T-helper 1 cell treated with Interleukin-12 subunit alpha and Interleukin-12 subunit beta and Interleukin-4 antibody, amounts not matched to agents 30 μg/mL and 1 μg/mL, for 36 hours (primary cell): ENCODE data around the gene RASA4B.
"Not testable (repeated sequence)": the region's sequence is repeated elsewhere in the genome, so short reads cannot be mapped to it uniquely, and the experiment has no call there.

Experiments used
- H3K27ac Mint-ChIP-seq: one replicate; pipeline ENCODE4 v1.8.0; 2021; ENCODE audit warnings: mild to moderate bottlenecking, mixed read lengths
- H3K27me3 Mint-ChIP-seq: one replicate; pipeline ENCODE4 v1.8.0; 2021; ENCODE audit warnings: low read depth, mixed read lengths
- H3K36me3 Mint-ChIP-seq: one replicate; pipeline ENCODE4 v1.8.0; 2021; ENCODE audit warnings: low read depth, mixed read lengths
- H3K4me1 Mint-ChIP-seq: one replicate; pipeline ENCODE4 v1.8.0; 2021; ENCODE audit warnings: low read depth, mixed read lengths
- H3K4me3 Mint-ChIP-seq: one replicate; pipeline ENCODE4 v1.8.0; 2021; ENCODE audit warnings: mild to moderate bottlenecking, moderate library complexity, mixed read lengths
- H3K9me3 Mint-ChIP-seq: one replicate; pipeline ENCODE4 v1.8.0; 2021; ENCODE audit warnings: mixed read lengths

The RASA4B gene

DNA sequence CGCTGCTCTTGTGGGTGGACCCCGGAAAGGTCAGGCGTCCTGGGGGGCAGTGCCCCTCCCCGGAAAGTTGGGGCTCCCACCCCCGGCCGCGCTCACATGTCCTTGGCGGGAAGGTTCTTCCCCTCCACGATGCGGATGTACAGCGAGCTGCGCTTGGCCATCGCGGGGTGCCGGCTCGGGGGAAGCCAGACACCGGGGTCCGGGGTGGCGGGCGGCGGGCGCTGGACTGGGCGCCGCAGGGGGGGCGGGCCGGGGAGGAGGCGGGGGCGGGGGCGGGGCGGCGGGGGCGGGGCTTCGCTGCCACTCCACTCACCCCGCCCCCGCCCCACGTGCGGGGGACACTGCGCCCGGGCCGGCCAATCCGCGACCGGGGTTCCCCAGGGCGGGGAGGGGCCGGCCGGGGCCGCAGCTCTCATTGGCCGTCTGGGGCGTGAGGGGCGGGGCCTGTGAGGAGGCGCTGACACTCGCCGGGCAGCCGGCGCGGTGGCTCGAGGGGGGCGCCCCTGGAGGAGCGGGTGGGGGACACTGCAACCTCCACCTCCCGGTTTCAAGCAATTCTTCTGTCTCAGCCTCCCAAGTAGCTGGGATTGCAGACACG is at the start of gene RASA4B:
TSS of gene RASA4B (minus strand) at position 228 of the 598 bp plus-strand sequence. CDS start at position 161, 67 bp downstream.
- not testable (repeated sequence) for H3K4me1 Mint-ChIP-seq

DNA sequence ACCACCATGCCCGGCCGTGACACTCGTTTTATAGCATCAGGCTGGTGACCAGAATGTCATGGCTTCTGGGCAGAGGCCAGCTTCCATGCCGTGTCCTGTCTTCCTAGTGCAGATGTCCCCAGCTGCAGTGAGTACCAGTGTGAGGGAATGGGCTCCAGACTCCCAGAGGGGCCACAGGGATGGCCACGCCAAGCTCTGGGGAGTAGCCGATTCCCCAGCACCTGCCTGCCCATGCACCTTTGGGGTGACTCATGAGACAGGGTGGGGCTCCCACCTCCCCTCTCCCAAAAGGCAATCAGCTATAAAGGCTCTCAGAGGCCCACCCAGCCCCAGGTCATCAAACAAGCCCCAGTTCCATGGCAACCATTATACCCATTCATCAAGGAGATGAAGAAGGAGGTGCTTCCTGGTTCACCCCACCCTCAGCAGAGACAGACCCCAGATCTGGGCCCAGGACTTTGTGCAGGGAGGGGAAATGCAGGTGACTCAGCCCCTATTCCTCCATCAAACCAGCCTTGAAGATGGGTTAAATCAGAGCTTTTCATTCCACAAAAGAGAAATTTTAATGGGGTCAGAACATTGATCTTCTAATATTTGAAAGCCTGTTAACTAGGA is 33.3 kb upstream of the RASA4B start, which contains the start of gene SPDYE2:
TSS of gene SPDYE2 (plus strand) at position 419 of the 615 bp plus-strand sequence. CDS start 2,030 bp downstream, outside the sequence.
- H3K4me1 Mint-ChIP-seq, H3K36me3 Mint-ChIP-seq, H3K4me3 Mint-ChIP-seq, H3K9me3 Mint-ChIP-seq, H3K27me3 Mint-ChIP-seq, H3K27ac Mint-ChIP-seq: not testable (repeated sequence)

More for the DNA sequence above, at the start of gene RASA4B:
- H3K9me3 Mint-ChIP-seq, H3K36me3 Mint-ChIP-seq, H3K27me3 Mint-ChIP-seq, H3K27ac Mint-ChIP-seq: not testable (repeated sequence)
- peak within 1 kb of the TSS; percentile 57 for H3K4me3 Mint-ChIP-seq

DNA sequence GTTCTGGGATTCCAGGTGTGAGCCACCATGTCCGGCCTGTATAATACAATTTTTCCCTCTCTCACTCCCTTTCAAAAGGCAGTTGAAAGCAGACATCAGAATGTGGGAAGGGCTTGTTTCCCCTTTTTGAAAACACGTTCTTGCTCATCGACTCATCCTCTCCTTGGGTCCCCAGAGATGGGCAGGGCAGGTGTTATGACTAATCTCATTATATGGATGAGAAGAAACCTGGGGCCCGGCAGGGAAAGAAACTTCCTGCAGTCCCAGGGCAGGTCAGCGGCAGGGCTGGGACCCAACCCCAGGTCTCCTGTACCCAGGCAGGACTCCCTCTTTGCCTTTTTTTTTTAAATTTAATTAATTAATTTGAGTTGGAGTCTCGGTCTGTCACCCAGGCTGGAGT is 28.8 kb upstream of the RASA4B start:
- not testable (repeated sequence) for H3K4me3 Mint-ChIP-seq, H3K27ac Mint-ChIP-seq, H3K36me3 Mint-ChIP-seq, H3K9me3 Mint-ChIP-seq, H3K27me3 Mint-ChIP-seq, H3K4me1 Mint-ChIP-seq

DNA sequence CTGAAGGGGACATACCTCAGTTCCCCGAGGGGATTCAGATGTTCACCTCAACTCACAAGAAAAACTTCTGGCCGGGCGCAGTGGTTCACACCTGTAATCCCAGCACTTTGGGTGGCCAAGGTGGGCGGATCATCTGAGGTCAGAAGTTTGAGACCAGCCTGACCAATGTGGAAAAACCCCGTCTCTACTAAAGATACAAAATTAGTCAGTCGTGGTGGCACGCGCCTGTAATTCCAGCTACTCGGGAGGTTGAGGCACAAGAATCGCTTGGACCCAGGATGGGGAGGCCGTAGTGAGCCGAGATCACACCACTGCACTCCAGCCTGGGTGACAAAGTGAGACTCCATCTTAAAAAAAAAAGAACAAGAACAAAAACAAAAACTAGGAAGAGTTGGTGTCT is 27.7 kb upstream of the RASA4B start:
- not testable (repeated sequence) for H3K27me3 Mint-ChIP-seq, H3K4me1 Mint-ChIP-seq, H3K36me3 Mint-ChIP-seq, H3K27ac Mint-ChIP-seq, H3K9me3 Mint-ChIP-seq, H3K4me3 Mint-ChIP-seq

DNA sequence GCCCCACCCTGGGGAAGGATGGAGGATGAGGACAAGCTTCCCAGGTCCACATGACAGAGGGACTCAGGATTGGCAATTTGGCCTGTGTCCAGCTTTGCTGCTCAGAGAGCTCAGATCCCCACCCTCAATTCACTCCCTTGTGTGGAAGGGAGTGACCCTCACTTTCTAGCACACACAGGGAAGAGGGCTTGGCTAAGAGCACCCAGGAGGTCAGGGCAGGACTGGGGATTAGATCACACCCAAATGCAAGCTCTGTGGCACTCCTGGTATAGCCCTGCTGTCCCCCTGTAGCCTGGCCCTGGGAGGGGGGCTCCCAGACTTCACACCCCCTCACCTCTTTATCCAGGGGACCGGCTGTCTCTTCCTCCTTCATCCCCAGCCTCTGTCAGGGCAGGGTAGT is 26.8 kb upstream of the RASA4B start:
- not testable (repeated sequence) for H3K9me3 Mint-ChIP-seq, H3K36me3 Mint-ChIP-seq, H3K4me1 Mint-ChIP-seq, H3K27me3 Mint-ChIP-seq, H3K4me3 Mint-ChIP-seq, H3K27ac Mint-ChIP-seq

DNA sequence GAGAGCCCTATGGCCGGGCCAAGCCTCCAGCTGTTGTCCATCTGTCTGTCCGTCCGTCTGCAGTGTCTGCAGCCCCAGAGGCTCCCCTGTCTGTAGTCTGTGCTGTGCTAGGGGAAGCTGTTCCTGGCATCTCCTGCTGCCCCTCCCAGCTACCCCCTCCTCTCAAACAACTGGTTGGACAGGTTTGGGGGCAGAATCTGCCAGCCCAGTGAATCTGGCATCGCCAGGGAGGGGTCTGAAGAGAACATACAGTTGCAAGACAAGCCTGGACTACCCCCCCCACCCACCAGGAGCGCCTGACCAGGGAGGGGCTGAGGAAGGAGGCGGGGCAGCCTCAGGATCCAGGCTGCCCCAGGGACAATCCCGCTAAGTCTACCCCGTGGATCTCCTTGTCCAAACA is 26.0 kb upstream of the RASA4B start, which contains the start of gene UPK3BL2:
TSS of gene UPK3BL2 (minus strand) at position 101 of the 400 bp plus-strand sequence. CDS start at position 41, 60 bp downstream.
- H3K27me3 Mint-ChIP-seq = not testable (repeated sequence)

DNA sequence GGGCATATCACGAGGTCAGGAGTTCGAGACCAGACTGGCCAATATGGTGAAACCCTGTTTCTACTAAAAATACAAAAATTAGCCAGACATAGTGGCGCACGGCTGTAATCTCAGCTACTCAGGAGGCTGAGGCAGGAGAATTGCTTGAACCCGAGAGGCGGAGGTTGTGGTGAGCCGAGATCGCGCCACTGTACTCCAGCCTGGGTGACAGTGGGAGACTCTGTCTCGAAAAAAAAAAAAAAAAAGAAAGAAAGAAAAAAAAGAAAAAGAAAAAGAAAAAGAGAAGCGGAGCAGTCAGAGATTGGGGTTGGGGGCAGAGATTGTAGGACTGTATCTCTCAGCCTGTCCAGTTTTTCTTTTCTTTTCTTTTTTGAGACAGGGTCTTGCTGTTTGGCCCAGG is 25.2 kb upstream of the RASA4B start:
- H3K27me3 Mint-ChIP-seq, H3K4me1 Mint-ChIP-seq, H3K9me3 Mint-ChIP-seq, H3K27ac Mint-ChIP-seq, H3K36me3 Mint-ChIP-seq, H3K4me3 Mint-ChIP-seq: not testable (repeated sequence)

More for the DNA sequence above, 26.0 kb upstream of the RASA4B start, which contains the start of gene UPK3BL2:
- not testable (repeated sequence) for H3K4me3 Mint-ChIP-seq, H3K4me1 Mint-ChIP-seq, H3K36me3 Mint-ChIP-seq, H3K9me3 Mint-ChIP-seq, H3K27ac Mint-ChIP-seq

DNA sequence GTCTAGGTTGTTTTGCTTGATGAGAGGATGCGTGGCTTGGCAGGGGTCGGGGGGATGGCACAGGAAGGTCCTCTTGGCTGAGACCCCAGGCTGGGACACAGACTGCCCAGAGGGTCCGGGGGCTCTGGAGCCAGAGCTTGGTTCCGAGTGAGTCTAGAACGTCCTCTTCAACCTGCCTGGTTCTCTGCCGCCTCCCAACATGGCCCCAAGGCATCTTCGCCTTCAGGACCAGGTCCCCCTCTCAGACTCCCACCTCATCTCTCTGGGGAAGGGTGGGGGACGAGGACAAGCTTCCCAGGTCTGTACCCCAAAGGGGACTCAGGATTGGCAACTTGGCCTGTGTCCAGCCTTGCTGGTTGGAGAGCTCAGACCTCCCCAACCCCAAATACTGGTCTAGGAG is 24.5 kb upstream of the RASA4B start:
- H3K9me3 Mint-ChIP-seq, H3K27ac Mint-ChIP-seq, H3K4me1 Mint-ChIP-seq, H3K27me3 Mint-ChIP-seq, H3K4me3 Mint-ChIP-seq, H3K36me3 Mint-ChIP-seq: not testable (repeated sequence)

DNA sequence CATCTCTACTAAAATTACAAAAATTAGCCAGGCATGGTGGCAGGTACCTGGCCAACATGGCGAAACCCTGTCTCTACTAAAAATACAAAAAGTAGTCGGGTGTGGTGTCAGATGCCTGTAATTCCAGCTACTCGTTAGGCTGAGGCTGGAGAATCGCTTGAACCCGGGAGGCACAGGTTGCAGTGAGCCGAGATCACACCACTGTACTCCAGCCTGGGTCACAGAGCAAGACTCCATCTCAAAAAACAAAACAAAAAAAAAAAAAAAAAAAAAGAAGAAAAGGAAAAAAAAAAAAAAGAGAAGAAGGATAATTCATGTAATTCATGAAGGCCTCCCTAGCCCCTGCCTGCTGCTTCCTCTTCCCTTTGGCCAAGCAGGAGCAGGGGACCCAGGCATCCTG is 23.0 kb upstream of the RASA4B start:
- H3K36me3 Mint-ChIP-seq, H3K4me3 Mint-ChIP-seq, H3K27ac Mint-ChIP-seq, H3K27me3 Mint-ChIP-seq, H3K4me1 Mint-ChIP-seq, H3K9me3 Mint-ChIP-seq: not testable (repeated sequence)

DNA sequence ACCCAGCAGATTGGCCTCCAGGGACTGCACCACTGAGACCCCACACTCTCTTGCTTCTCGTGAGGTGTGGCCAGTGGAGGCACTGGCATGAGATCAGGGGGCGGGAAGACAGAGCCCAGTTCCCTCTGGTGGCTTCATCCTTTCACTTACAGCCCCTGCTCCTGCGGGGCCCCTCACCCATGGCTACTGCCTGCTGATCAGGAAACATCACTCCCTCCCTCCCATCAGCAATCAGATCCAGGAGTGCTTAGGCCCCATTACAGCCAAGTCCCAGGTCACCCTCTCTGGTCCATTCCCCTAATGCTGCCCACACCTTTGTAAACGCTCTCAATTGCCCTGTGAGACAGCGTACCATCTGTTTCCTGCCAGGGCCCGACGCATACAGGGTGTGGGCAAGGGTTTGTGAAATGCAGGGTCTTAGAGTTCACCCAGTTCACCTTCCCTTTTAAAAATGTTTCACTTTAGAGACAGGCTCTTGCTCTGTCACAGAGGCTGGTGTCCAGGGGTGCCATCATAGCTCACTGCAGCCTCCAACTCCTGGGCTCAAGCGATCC is 17.6 kb upstream of the RASA4B start:
- not testable (repeated sequence) for H3K36me3 Mint-ChIP-seq, H3K4me3 Mint-ChIP-seq, H3K27me3 Mint-ChIP-seq, H3K27ac Mint-ChIP-seq, H3K4me1 Mint-ChIP-seq, H3K9me3 Mint-ChIP-seq

DNA sequence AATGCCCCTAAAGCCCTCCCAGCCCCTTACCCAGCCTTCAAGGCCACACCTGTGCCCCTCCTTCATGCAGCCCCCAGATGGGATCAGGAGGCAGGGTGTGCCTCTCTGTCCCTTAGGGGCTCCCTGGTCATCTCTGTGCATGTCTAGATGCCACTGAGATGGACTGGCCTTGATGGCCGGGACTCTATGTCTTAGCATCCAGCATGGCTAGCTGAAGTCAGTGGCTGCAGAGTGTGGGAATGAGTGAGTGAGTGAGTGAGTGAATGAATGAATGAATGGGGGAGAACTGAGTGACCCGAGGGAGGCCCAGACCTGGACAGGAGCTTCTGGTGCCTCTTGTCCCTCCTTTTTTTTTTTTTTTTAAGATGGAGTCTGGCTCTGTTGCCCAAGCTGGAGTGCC is 14.6 kb upstream of the RASA4B start:
- not testable (repeated sequence) for H3K36me3 Mint-ChIP-seq, H3K27me3 Mint-ChIP-seq, H3K4me1 Mint-ChIP-seq, H3K4me3 Mint-ChIP-seq, H3K9me3 Mint-ChIP-seq, H3K27ac Mint-ChIP-seq

DNA sequence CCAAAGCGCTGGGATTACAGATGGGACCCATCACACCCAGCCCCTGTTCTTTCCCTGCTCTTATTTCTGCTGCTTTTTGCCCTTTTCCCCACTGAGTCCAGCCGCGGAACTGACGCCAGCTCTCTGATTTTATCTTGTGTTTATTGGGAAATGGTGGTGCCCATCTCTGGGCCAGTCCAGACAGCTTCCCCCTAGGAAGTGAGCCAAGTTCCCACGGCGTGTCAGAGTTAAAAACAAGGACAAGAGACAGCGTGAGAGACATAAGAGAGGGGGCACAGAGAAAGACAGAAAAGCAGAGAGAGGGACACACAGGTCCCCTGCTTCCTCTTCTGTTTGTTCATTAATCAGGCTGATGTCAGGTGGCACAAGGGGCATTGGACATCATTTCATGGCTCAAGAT is 14.0 kb upstream of the RASA4B start:
- H3K27ac Mint-ChIP-seq, H3K36me3 Mint-ChIP-seq, H3K9me3 Mint-ChIP-seq, H3K4me3 Mint-ChIP-seq, H3K27me3 Mint-ChIP-seq, H3K4me1 Mint-ChIP-seq: not testable (repeated sequence)

DNA sequence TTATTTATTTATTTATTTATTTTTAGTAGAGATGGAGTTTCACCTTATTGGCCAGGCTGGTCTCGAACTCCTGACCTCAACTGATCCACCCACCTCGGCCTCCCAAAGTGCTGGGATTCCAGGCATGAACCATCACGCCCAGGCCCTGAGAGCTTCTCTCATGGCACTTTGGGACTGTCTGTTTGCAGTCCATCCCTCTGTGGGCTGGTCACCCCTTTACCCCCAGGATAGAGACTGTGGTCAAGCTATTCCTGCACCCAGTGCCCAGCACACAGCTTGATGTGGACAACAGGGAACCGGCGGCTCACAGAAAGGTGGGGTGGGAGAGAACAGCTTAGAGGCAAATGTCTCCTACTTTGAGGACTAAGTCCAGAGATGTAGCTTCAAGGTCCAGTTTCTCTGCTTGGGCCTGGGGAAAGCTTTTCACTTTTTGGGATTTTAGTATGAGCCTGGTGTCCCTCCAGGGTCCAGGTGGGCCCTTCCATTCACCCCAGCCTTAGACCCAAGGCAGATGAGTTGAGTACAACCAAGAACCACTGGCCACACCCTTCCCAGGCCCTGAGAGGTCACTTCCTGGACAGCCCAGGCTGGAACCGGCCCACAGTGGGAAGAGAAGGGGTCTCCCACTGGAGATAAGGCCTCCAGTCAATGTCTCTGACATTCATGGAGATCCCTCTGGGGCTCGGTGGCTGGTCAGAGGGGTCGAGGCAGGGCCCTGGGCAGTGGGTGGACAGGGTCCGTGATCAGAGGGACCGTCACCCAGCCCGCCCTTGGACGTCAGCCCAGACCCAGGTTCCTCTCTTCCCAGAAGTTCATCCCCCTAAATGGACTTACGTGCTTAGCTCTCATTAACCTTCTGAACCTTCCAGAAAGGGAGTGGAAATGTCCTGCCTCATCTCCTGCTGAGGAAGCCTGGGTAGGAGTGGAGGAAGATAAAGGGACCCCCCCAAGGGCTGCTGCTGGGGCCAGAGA is 10.5 kb upstream of the RASA4B start:
- not testable (repeated sequence) for H3K4me1 Mint-ChIP-seq, H3K4me3 Mint-ChIP-seq, H3K27ac Mint-ChIP-seq, H3K36me3 Mint-ChIP-seq, H3K27me3 Mint-ChIP-seq, H3K9me3 Mint-ChIP-seq

DNA sequence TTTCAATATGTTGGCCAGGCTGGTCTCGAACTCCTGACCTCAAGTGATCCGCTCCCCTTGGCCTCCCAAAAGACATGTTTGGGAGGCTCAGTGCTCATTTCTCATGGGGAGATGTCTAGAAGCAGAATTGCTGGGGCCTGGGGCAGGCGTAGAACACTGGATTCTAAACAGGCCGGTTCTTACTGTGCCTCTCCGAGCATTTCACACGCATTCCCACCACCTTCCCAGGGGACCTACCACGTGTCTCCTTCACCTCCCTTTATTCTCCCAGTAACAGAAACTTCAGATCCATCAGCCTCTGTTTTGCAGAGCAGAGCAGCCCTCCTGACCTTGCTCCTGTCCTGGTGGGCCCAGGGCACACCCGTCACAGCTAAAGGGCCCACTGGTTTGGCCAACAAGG is 9.6 kb upstream of the RASA4B start:
- not testable (repeated sequence) for H3K27me3 Mint-ChIP-seq, H3K4me3 Mint-ChIP-seq, H3K27ac Mint-ChIP-seq, H3K4me1 Mint-ChIP-seq, H3K36me3 Mint-ChIP-seq, H3K9me3 Mint-ChIP-seq

DNA sequence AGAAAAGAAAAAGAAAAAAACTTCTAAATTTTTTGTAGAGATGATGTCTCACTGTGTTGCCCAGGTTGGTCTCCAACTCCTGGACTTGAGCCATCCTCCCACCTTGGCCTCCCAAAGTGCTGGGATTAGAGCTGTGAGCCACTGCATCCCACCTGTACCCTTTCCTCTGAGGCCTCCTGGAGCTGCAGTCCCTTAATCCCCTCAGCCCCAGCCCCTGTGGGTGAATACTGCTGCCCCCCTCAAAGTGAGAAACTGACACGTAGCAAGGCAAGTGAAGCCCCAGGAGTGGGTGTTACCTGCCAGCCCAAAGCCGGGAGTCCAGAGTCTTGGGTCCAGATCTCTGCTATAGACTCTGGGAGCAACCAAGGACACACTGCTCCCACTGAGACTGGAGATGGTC is 7.2 kb upstream of the RASA4B start:
- H3K4me1 Mint-ChIP-seq, H3K36me3 Mint-ChIP-seq: not testable (repeated sequence)

More for the DNA sequence above, 7.2 kb upstream of the RASA4B start:
- H3K27me3 Mint-ChIP-seq, H3K27ac Mint-ChIP-seq, H3K4me3 Mint-ChIP-seq, H3K9me3 Mint-ChIP-seq: not testable (repeated sequence)
